Nephron progenitor cell (in vitro differentiated cells): ENCODE results near the gene MMUT.
A peak's percentile ranks its signal among the peaks of the same experiment; 100 is the strongest.

ENCODE experiments used
- DNase-seq: peaks from one replicate; pipeline ENCODE4 v3.0.0; 2021
- H3K27ac Mint-ChIP-seq: 2 replicates; pipeline ENCODE4 v1.8.0; 2021; ENCODE audit warnings: mild to moderate bottlenecking, moderate library complexity, mixed read lengths
- H3K27me3 Mint-ChIP-seq: 2 replicates; pipeline ENCODE4 v1.8.0; 2021; ENCODE audit warnings: mild to moderate bottlenecking, low read depth, mixed read lengths; ENCODE audit not compliant: poor library complexity
- H3K36me3 Mint-ChIP-seq: 2 replicates; pipeline ENCODE4 v1.8.0; 2021; ENCODE audit warnings: low read depth, mixed read lengths
- H3K4me1 Mint-ChIP-seq: 2 replicates; pipeline ENCODE4 v1.8.0; 2021; ENCODE audit warnings: mixed read lengths
- H3K4me3 Mint-ChIP-seq: 2 replicates; pipeline ENCODE4 v1.8.0; 2021; ENCODE audit warnings: mild to moderate bottlenecking, moderate library complexity, mixed read lengths
- H3K9me3 Mint-ChIP-seq: 2 replicates; pipeline ENCODE4 v1.8.0; 2021; ENCODE audit warnings: mild to moderate bottlenecking, moderate library complexity, mixed read lengths
- TF ChIP-seq, protein P1 (sequence below): fragments of 200-600 bp; sonication (generic); IDR thresholded peaks from 2 replicates; pipeline ENCODE4 v1.5.0; 2021; ENCODE audit warnings: antibody characterized with exemption

MMUT gene

DNA sequence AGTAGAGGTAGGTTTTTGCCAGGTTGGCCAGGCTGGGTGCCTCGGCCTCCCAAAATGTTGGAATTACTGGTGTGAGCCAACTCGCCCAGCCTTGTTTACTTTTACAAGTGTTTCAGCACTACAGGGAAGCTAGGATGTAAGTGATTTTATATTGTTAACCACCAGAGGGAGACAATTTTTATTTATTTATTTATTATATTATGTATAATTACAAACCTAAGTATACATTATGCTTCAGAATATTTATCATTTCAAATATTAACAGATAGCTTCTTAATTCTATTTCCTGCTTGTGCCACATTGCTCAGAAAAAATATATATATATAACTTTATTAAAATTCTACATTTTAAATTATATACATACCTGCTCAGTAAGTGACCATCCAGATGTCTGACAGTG is 9.8 kb downstream of the MMUT start:
- no peak overlapping the region for H3K27ac Mint-ChIP-seq
- no peaks in the 10 kb centered on the region for H3K9me3 Mint-ChIP-seq
- TF ChIP-seq, protein P1, sequence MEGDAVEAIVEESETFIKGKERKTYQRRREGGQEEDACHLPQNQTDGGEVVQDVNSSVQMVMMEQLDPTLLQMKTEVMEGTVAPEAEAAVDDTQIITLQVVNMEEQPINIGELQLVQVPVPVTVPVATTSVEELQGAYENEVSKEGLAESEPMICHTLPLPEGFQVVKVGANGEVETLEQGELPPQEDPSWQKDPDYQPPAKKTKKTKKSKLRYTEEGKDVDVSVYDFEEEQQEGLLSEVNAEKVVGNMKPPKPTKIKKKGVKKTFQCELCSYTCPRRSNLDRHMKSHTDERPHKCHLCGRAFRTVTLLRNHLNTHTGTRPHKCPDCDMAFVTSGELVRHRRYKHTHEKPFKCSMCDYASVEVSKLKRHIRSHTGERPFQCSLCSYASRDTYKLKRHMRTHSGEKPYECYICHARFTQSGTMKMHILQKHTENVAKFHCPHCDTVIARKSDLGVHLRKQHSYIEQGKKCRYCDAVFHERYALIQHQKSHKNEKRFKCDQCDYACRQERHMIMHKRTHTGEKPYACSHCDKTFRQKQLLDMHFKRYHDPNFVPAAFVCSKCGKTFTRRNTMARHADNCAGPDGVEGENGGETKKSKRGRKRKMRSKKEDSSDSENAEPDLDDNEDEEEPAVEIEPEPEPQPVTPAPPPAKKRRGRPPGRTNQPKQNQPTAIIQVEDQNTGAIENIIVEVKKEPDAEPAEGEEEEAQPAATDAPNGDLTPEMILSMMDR, result peak; percentile 31
- H3K4me1 Mint-ChIP-seq, result no peaks in the 10 kb centered on the region
- peaks cover 38% of the 10 kb centered on the region for H3K36me3 Mint-ChIP-seq
- no peak for DNase-seq
- H3K4me3 Mint-ChIP-seq, result no peak overlapping the region
- H3K27me3 Mint-ChIP-seq, result no peaks in the 10 kb centered on the region

- no peaks in the 10 kb centered on the region for H3K27me3 Mint-ChIP-seq
- no peak overlapping the region for H3K27ac Mint-ChIP-seq
- peaks cover 45% of the 10 kb centered on the region for H3K36me3 Mint-ChIP-seq
- no peaks in the 10 kb centered on the region for H3K9me3 Mint-ChIP-seq
- DNase-seq, result no peak
- TF ChIP-seq, protein P1, result no peak
- H3K4me1 Mint-ChIP-seq, result no peaks in the 10 kb centered on the region
- no peak overlapping the region for H3K4me3 Mint-ChIP-seq
These were observed 32.2 kb downstream of the MMUT start for GRCh38 chr6:49430866-49431265.

- Mint-ChIP-seq H3K36me3 (peaks cover 38% of the 10 kb centered on the region), H3K9me3 (no peaks in the 10 kb centered on the region), H3K27me3 (no peaks in the 10 kb centered on the region), H3K27ac (no peak overlapping the region), H3K4me3 (no peak overlapping the region), H3K4me1 (no peaks in the 10 kb centered on the region)
- TF ChIP-seq, protein P1, result no peak
- DNase-seq, result no peak
These were observed 32.9 kb downstream of the MMUT start for GRCh38 chr6:49430187-49430586.

GRCh38 chr6:49423817-49424216 is 39.2 kb downstream of the MMUT start:
- DNase-seq, result no peak
- Mint-ChIP-seq H3K27me3 (no peaks in the 10 kb centered on the region), H3K4me1 (no peaks in the 10 kb centered on the region), H3K36me3 (peaks cover 4% of the 10 kb centered on the region), H3K9me3 (no peaks in the 10 kb centered on the region), H3K4me3 (no peak overlapping the region), H3K27ac (no peak overlapping the region)
- TF ChIP-seq, protein P1, result no peak

DNA sequence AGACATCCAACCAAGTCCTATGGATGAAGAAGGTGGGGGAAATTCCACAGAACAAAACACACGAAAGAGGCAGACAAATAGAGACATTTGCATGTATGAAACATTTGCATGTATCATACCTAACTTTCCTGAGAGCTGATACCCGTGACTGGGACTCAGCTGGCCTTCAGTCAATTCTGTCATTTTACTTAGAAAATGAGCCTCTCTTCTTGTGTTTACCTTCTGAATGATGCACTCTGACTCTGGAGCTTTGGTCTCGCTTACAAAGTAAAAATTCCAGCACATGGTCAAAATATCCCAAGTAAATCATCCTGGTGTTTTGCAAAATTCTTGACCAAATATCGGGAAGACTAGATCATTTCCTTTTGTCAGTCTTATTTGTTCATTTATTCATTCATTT is 46.9 kb downstream of the MMUT start:
- Mint-ChIP-seq H3K4me1 (no peaks in the 10 kb centered on the region), H3K9me3 (no peaks in the 10 kb centered on the region), H3K27me3 (no peaks in the 10 kb centered on the region), H3K27ac (no peak overlapping the region), H3K4me3 (no peak overlapping the region), H3K36me3 (no peaks in the 10 kb centered on the region)
- no peak for DNase-seq
- TF ChIP-seq, protein P1, result no peak

DNA sequence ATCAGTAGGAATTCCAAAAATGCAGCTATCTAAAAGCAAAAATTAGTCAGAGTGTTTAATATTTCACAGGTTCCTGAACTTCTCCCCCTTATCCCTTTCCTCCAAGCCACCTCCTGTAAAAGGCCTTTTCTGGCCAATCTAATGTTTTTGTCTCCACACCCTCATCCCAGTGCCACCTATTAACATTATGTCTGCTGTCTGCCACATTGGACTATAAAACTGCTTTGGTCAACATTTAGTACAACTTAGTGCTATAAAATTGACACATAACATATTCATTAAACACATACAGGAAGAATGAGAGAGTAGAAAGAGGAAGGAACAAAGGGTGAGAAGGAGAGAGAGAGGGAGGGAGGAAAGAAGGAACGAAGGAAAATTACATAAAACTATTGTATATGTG is 47.7 kb downstream of the MMUT start:
- no peaks in the 10 kb centered on the region for H3K36me3 Mint-ChIP-seq
- no peak overlapping the region for H3K27ac Mint-ChIP-seq

More for the DNA sequence above, 47.7 kb downstream of the MMUT start:
- H3K9me3 Mint-ChIP-seq, result no peaks in the 10 kb centered on the region
- no peaks in the 10 kb centered on the region for H3K27me3 Mint-ChIP-seq
- no peak for DNase-seq
- TF ChIP-seq, protein P1, result no peak
- H3K4me1 Mint-ChIP-seq, result no peaks in the 10 kb centered on the region
- no peak overlapping the region for H3K4me3 Mint-ChIP-seq
